ENCODE data around the gene CDK8. TPM values are rescaled to one million over a fixed set of nuclear protein-coding genes. Genes with fewer than 3 reads are reported as not detected.
"Not testable (repeated sequence)": the region's sequence is repeated elsewhere in the genome, so short reads cannot be mapped to it uniquely, and the experiment has no call there.

The CDK8 gene
- total and polyA plus RNA-seq, 8 donors, result 9.4 to 48.4 (median 13.1) TPM

GRCh38 chr13:26280295-26280694 lies 26.4 kb downstream of the CDK8 start:
- H3K36me3 ChIP-seq, result peaks cover 3 to 8% (median 7%) of the 10 kb centered on the region in 4 donors
- 87 to 98% (median 96%) methylated on average over 2 of the region's 2 CpGs for WGBS, 5 donors
- no peak overlapping the region for H3K27ac ChIP-seq
- H3K27me3 ChIP-seq, result no peaks in the 10 kb centered on the region
- no peak overlapping the region for H3K4me3 ChIP-seq
- no peaks in the 10 kb centered on the region for H3K9me3 ChIP-seq
- peaks cover 0 to 11% (median 4%) of the 10 kb centered on the region in 4 donors for H3K4me1 ChIP-seq
- TF ChIP-seq POLR2AphosphoS5 (IDR thresholded peaks at IDR 0.05) (no peak), POLR2A (IDR thresholded peaks at IDR 0.05) (no peak), EP300 (IDR thresholded peaks at IDR 0.05) (no peak), CTCF (IDR thresholded peaks at IDR 0.05) (no peak)
- DNase-seq, result no peak
- intact Hi-C loops (cut with DNase I; ENCODE audit: low total_unique reads), result no loop called here

GRCh38 chr13:26280822-26281221 lies 26.9 kb downstream of the CDK8 start:
- TF ChIP-seq EP300 (IDR thresholded peaks at IDR 0.05) (no peak), CTCF (IDR thresholded peaks at IDR 0.05) (no peak), POLR2A (IDR thresholded peaks at IDR 0.05) (no peak), POLR2AphosphoS5 (IDR thresholded peaks at IDR 0.05) (no peak)
- Histone ChIP-seq H3K36me3 (peaks cover 3 to 8% (median 7%) of the 10 kb centered on the region in 4 donors), H3K27me3 (no peaks in the 10 kb centered on the region), H3K4me3 (no peak overlapping the region), H3K9me3 (no peaks in the 10 kb centered on the region), H3K4me1 (peaks cover 0 to 11% (median 4%) of the 10 kb centered on the region in 4 donors), H3K27ac (no peak overlapping the region)
- WGBS, 5 donors, result 88 to 97% (median 89%) methylated on average over 1 of the region's 1 CpG
- no peak for DNase-seq
- intact Hi-C loops (cut with DNase I; ENCODE audit: low total_unique reads), result no loop called here

GRCh38 chr13:26285911-26286310 lies 32.0 kb downstream of the CDK8 start:
- H3K4me1 ChIP-seq; H3K4me3 ChIP-seq; H3K36me3 ChIP-seq; H3K9me3 ChIP-seq; DNase-seq; H3K27me3 ChIP-seq; intact Hi-C loops (cut with DNase I; ENCODE audit: low total_unique reads); H3K27ac ChIP-seq: not testable (repeated sequence)
- 45 to 100% (median 49%) methylated on average over 1 to 2 of the region's 2 CpGs for WGBS, 5 donors

- DNase-seq; H3K27me3 ChIP-seq; H3K4me3 ChIP-seq; H3K27ac ChIP-seq; intact Hi-C loops (cut with DNase I; ENCODE audit: low total_unique reads); H3K9me3 ChIP-seq; H3K36me3 ChIP-seq; H3K4me1 ChIP-seq: not testable (repeated sequence)
- 88 to 99% (median 95%) methylated on average over 7 of the region's 7 CpGs for WGBS, 5 donors
These were observed 34.9 kb downstream of the CDK8 start for GRCh38 chr13:26288838-26289237.

GRCh38 chr13:26295812-26296211 lies 41.9 kb downstream of the CDK8 start:
- no peaks in the 10 kb centered on the region for H3K27me3 ChIP-seq
- 90 to 94% (median 91%) methylated on average over 6 of the region's 6 CpGs for WGBS, 5 donors
- no peak for DNase-seq
- no peak overlapping the region for H3K27ac ChIP-seq
- no peak for TF ChIP-seq POLR2A (IDR thresholded peaks at IDR 0.05)
- no peak for TF ChIP-seq POLR2AphosphoS5 (IDR thresholded peaks at IDR 0.05)
- TF ChIP-seq CTCF (IDR thresholded peaks at IDR 0.05), result no peak
- TF ChIP-seq EP300 (IDR thresholded peaks at IDR 0.05), result no peak
- no peaks in the 10 kb centered on the region for H3K9me3 ChIP-seq
- H3K4me3 ChIP-seq, result no peak overlapping the region
- no peaks in the 10 kb centered on the region for H3K36me3 ChIP-seq
- intact Hi-C loops (cut with DNase I; ENCODE audit: low total_unique reads), result no loop called here
- H3K4me1 ChIP-seq, result peaks cover 0 to 23% (median 9%) of the 10 kb centered on the region in 4 donors
